ENCODE measurements around the gene MRFAP1L1. TPM values are rescaled to one million over a fixed set of nuclear protein-coding genes. Genes with fewer than 3 reads are reported as not detected.

Gene MRFAP1L1
- total RNA-seq, 1 donor from 2014 or later = 53.6 TPM

DNA sequence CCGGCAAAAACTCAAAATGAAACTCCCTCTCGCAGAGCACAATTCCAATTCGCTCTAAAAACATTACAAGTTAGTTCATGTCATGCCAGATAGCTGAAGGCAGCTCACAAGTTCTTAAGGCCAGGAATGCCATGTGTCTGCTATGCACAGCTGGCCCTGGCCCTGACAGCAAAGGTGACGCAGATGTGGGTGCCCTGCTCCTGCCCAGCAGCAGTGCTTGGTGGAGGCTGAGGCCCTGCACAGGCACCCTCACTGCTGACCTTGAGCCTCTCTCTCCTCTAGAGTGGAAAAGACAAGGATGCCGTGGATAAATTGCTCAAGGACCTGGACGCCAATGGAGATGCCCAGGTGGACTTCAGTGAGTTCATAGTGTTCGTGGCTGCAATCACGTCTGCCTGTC is 13.1 kb downstream of the MRFAP1L1 start:
- H3K4me3 ChIP-seq (ENCODE audit: low read depth, low read length) = no peak overlapping the region

DNA sequence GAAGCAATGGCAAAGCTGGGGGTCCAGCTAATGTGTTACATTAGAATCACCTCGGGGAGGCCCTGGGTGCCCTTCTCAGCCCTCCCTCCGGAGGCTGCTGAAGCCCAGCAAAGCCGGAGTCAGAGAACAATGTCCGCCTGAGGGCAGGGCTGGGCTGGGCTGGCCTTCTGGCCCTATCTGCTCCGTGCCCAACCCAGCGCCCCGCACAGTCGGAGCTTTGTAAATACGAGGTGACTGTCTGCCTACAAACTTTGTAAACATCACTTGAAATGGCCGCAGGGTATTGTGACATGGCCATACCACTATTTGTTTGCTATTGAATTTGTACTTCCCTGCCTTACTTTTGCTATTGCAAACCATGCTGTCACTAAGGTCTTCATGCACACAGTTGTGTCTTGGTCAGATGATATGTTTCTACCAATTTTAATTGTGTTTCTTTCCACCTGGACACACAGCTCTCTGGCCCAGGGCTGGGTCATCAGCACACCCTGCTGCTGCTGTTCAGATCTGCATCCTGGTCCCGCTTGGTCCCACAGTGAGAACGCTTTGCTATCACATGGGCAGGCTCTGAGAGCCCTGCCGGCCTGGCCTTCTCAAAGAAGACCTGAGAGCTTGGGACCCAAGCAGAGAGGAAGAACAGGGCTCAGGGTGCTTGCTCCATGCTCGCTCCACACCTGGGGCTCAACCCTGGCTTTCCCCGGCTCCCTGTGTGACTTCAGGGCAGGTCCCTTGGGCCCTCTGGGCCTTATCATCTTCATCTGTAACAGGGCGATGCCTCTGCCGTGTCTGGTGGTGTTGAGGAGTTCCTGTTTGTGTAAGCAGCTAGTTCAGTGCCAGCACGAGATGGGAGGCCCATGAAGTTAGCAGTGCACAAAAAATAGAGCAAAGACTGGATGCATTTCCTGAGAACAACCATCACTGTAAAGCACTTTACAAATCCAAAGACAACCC is 13.7 kb downstream of the MRFAP1L1 start:
- Histone ChIP-seq H3K4me3 (ENCODE audit: low read depth, low read length) (no peak overlapping the region), H3K36me3 (ENCODE audit: control insufficient read depth, insufficient read depth, low read length) (no peaks in the 10 kb centered on the region), H3K27me3 (ENCODE audit: control insufficient read depth, insufficient read depth, low read length) (no peaks in the 10 kb centered on the region)
- DNase-seq (ENCODE audit: low read depth) = no peak
- TF ChIP-seq, protein P1, sequence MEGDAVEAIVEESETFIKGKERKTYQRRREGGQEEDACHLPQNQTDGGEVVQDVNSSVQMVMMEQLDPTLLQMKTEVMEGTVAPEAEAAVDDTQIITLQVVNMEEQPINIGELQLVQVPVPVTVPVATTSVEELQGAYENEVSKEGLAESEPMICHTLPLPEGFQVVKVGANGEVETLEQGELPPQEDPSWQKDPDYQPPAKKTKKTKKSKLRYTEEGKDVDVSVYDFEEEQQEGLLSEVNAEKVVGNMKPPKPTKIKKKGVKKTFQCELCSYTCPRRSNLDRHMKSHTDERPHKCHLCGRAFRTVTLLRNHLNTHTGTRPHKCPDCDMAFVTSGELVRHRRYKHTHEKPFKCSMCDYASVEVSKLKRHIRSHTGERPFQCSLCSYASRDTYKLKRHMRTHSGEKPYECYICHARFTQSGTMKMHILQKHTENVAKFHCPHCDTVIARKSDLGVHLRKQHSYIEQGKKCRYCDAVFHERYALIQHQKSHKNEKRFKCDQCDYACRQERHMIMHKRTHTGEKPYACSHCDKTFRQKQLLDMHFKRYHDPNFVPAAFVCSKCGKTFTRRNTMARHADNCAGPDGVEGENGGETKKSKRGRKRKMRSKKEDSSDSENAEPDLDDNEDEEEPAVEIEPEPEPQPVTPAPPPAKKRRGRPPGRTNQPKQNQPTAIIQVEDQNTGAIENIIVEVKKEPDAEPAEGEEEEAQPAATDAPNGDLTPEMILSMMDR (IDR thresholded peaks at IDR 0.05; ENCODE audit: insufficient read depth, low read length, poor library complexity, severe bottlenecking) = no peak

More for the DNA sequence above, 13.1 kb downstream of the MRFAP1L1 start:
- Histone ChIP-seq H3K27me3 (ENCODE audit: control insufficient read depth, insufficient read depth, low read length) (no peaks in the 10 kb centered on the region), H3K36me3 (ENCODE audit: control insufficient read depth, insufficient read depth, low read length) (no peaks in the 10 kb centered on the region)
- DNase-seq (ENCODE audit: low read depth) = no peak
- TF ChIP-seq, protein P1 (IDR thresholded peaks at IDR 0.05; ENCODE audit: insufficient read depth, low read length, poor library complexity, severe bottlenecking) = no peak

DNA sequence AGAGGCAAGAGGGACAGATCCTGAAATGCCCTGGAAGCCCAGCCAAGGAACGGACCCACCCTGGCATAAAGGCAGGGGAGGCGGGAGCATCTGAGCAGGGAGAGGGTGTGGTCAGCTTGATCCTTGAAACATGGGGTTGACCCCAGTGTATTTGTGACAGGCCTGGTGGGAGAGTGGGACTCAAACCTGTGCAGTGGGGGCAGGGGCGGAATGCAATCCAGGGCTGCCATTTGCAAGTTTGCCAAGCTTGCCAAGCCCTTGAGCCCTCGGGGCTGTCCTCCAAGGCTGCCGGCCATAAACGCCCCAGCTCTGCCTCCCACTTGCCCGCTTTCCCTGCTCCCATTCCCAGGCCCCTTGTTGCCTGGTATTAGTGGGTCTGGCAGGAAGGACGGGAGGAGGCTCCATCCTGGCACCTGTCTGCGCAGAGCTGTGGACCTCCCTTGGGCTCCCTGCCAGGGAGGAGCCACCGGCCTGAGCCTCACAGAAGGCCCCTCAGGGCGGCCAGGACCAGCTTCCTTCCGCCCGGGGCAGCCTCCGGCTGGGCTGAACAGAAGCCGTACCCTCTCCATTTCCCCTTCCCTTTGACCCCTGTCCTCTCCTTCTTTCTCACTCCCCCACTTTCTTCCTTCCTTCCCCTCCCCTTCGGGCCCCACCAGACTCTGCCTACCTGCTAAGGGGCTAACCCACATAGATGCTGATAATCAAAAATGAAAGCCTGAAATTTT is 15.3 kb downstream of the MRFAP1L1 start:
- Histone ChIP-seq H3K27me3 (ENCODE audit: control insufficient read depth, insufficient read depth, low read length) (no peaks in the 10 kb centered on the region), H3K4me3 (ENCODE audit: low read depth, low read length) (no peak overlapping the region), H3K36me3 (ENCODE audit: control insufficient read depth, insufficient read depth, low read length) (no peaks in the 10 kb centered on the region)
- TF ChIP-seq, protein P1 (IDR thresholded peaks at IDR 0.05; ENCODE audit: insufficient read depth, low read length, poor library complexity, severe bottlenecking) = no peak
- no peak for DNase-seq (ENCODE audit: low read depth)

DNA sequence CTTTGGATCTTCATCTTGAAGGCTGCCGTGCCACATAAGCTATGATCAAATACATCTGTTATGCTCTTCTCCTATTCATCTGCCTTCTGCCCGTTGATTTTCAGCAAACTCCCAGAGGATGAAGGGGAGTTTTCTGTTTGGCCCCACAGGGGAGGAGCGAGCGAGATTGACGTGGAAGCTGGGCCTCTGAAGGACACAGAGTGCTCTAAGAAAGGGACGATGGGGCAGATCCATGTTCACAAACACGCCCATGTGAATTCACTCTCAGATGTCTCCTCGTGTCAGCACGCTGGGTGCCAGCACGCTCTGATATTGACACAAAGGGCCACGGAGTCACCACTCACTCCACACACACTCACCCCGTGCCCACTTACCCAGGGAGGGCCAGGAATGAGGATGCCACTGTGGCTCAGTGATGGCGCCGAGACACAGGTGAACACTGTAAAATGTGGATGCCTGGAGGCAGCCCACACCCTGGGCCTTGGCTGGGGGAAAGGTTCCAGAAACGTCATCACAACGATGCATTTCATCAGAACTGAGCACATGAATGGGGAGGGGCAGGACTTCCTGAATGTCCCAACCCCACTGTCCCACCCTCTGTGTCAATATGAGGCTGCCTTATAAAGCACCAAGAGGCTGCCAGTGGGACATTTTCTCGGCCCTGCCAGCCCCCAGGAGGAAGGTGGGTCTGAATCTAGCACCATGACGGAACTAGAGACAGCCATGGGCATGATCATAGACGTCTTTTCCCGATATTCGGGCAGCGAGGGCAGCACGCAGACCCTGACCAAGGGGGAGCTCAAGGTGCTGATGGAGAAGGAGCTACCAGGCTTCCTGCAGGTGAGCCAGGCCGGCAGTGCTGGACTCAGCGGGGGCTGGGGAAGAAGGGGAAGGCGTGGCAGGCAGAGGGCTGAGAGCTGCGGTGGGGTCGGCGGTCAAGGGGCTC is 16.2 kb downstream of the MRFAP1L1 start, which contains the start of gene S100P:
TSS of gene S100P (plus strand) at position 648 of the 946 bp plus-strand sequence. CDS start at position 703, 55 bp downstream.
- H3K4me3 ChIP-seq (ENCODE audit: low read depth, low read length) = no peak within 1 kb of the TSS
- TF ChIP-seq, protein P1 (IDR thresholded peaks at IDR 0.05; ENCODE audit: insufficient read depth, low read length, poor library complexity, severe bottlenecking) = no peak
- no peaks in the 10 kb centered on the region for H3K36me3 ChIP-seq (ENCODE audit: control insufficient read depth, insufficient read depth, low read length)
- no peaks in the 10 kb centered on the region for H3K27me3 ChIP-seq (ENCODE audit: control insufficient read depth, insufficient read depth, low read length)
- no peak for DNase-seq (ENCODE audit: low read depth)

DNA sequence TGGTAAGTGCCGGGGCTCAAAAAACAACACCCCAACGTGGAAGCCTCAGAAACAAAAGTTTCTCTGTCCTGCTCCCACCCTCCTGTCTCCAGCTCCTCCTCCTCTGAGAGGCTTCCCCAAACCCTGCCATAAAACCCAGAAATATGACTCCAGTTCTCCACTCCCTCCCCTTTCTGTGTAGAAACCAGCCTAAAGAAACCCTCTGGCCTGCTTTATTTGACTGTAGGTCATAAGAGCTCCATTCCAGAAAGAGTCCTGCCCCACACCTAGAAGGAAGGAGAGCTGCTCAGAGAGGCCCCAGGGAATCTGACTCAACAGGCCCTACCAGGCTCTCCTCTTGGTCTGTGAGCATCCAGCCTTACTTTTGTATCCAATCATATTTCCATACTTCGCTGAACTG is 16.9 kb downstream of the MRFAP1L1 start:
- Histone ChIP-seq H3K27me3 (ENCODE audit: control insufficient read depth, insufficient read depth, low read length) (no peaks in the 10 kb centered on the region), H3K36me3 (ENCODE audit: control insufficient read depth, insufficient read depth, low read length) (no peaks in the 10 kb centered on the region), H3K4me3 (ENCODE audit: low read depth, low read length) (no peak overlapping the region)
- TF ChIP-seq, protein P1 (IDR thresholded peaks at IDR 0.05; ENCODE audit: insufficient read depth, low read length, poor library complexity, severe bottlenecking) = no peak
- DNase-seq (ENCODE audit: low read depth) = no peak

Data from kidney epithelial cell (primary cell).